ENCODE data around the gene LMTK3.
A peak's percentile ranks its signal among the peaks of the same experiment; 100 is the strongest.

LMTK3 gene

GRCh38 chr19:48461982-48462655, 49.5 kb downstream of the LMTK3 start:
- H3K9me3 ChIP-seq (ENCODE audit: control extremely low read depth in 1 of 5, control insufficient read depth in 4 of 5, insufficient read depth in 2 of 5, low read depth in 1 of 5, low read length in 4 of 5): no peaks in the 10 kb centered on the region
- peaks cover 0 to 13% (median 6%) of the 10 kb centered on the region in 4 experiments for H3K36me3 ChIP-seq (ENCODE audit: control insufficient read depth in 4 of 4, insufficient read depth in 4 of 4, low read length in 3 of 4)
- WGBS (ENCODE audit: insufficient coverage): 94% methylated on average over 62 of the region's 62 CpGs
- DNase-seq: no peak
- H3K27me3 ChIP-seq (replicated peaks in 2 of 5; ENCODE audit: control insufficient read depth in 4 of 5, insufficient read depth in 5 of 5, low read length in 4 of 5): no peaks in the 10 kb centered on the region
- H3K4me3 ChIP-seq (ENCODE audit: control insufficient read depth in 1 of 7, extremely low read depth in 1 of 7, insufficient read depth in 4 of 7, low read depth in 2 of 7, low read length in 6 of 7): no peak overlapping the region
- CTCF ChIA-PET: no interaction called here
- no peak overlapping the region for H3K27ac ChIP-seq (ENCODE audit: insufficient read depth in 1 of 2, low read depth in 1 of 2, low read length in 2 of 2, poor library complexity in 1 of 2, severe bottlenecking in 2 of 2)
- no peaks in the 10 kb centered on the region for H3K4me1 ChIP-seq (ENCODE audit: control extremely low read depth in 1 of 4, control insufficient read depth in 4 of 4, insufficient read depth in 4 of 4, low read length in 3 of 4)
- POLR2A ChIA-PET: no interaction called here

GRCh38 chr19:48461651-48461981, 50.0 kb downstream of the LMTK3 start:
- CTCF ChIA-PET: no interaction called here
- no peak overlapping the region for H3K4me3 ChIP-seq (ENCODE audit: control insufficient read depth in 1 of 7, extremely low read depth in 1 of 7, insufficient read depth in 4 of 7, low read depth in 2 of 7, low read length in 6 of 7)
- no peaks in the 10 kb centered on the region for H3K27me3 ChIP-seq (replicated peaks in 2 of 5; ENCODE audit: control insufficient read depth in 4 of 5, insufficient read depth in 5 of 5, low read length in 4 of 5)
- no peaks in the 10 kb centered on the region for H3K4me1 ChIP-seq (ENCODE audit: control extremely low read depth in 1 of 4, control insufficient read depth in 4 of 4, insufficient read depth in 4 of 4, low read length in 3 of 4)
- no peaks in the 10 kb centered on the region for H3K9me3 ChIP-seq (ENCODE audit: control extremely low read depth in 1 of 5, control insufficient read depth in 4 of 5, insufficient read depth in 2 of 5, low read depth in 1 of 5, low read length in 4 of 5)
- POLR2A ChIA-PET: no interaction called here
- no peak overlapping the region for H3K27ac ChIP-seq (ENCODE audit: insufficient read depth in 1 of 2, low read depth in 1 of 2, low read length in 2 of 2, poor library complexity in 1 of 2, severe bottlenecking in 2 of 2)
- WGBS (ENCODE audit: insufficient coverage): 98% methylated on average over 35 of the region's 36 CpGs
- H3K36me3 ChIP-seq (ENCODE audit: control insufficient read depth in 4 of 4, insufficient read depth in 4 of 4, low read length in 3 of 4): peaks cover 0 to 16% (median 8%) of the 10 kb centered on the region in 4 experiments
- DNase-seq: no peak

- Histone ChIP-seq H3K4me1 (ENCODE audit: control extremely low read depth in 1 of 4, control insufficient read depth in 4 of 4, insufficient read depth in 4 of 4, low read length in 3 of 4) (no peaks in the 10 kb centered on the region), H3K4me3 (ENCODE audit: control insufficient read depth in 1 of 7, extremely low read depth in 1 of 7, insufficient read depth in 4 of 7, low read depth in 2 of 7, low read length in 6 of 7) (no peak overlapping the region), H3K27me3 (replicated peaks in 2 of 5; ENCODE audit: control insufficient read depth in 4 of 5, insufficient read depth in 5 of 5, low read length in 4 of 5) (no peaks in the 10 kb centered on the region), H3K36me3 (ENCODE audit: control insufficient read depth in 4 of 4, insufficient read depth in 4 of 4, low read length in 3 of 4) (peaks cover 0 to 52% (median 30%) of the 10 kb centered on the region in 4 experiments), H3K27ac (ENCODE audit: insufficient read depth in 1 of 2, low read depth in 1 of 2, low read length in 2 of 2, poor library complexity in 1 of 2, severe bottlenecking in 2 of 2) (no peak overlapping the region), H3K9me3 (ENCODE audit: control extremely low read depth in 1 of 5, control insufficient read depth in 4 of 5, insufficient read depth in 2 of 5, low read depth in 1 of 5, low read length in 4 of 5) (no peaks in the 10 kb centered on the region)
- ChIA-PET POLR2A (no interaction called here), CTCF (no interaction called here)
- no peak for DNase-seq
- WGBS (ENCODE audit: insufficient coverage): no CpG with 5 or more reads among the region's 2 CpGs
These were observed 53.6 kb downstream of the LMTK3 start for GRCh38 chr19:48458016-48458415.

GRCh38 chr19:48456864-48457263, 54.8 kb downstream of the LMTK3 start:
- 100% methylated on average over 2 of the region's 4 CpGs for WGBS (ENCODE audit: insufficient coverage)
- POLR2A ChIA-PET: interaction anchor here (0.6 kb wide), 1 partner anchor 11 kb away, joined by 5 read pairs; the partner anchor contains the start of gene GRWD1

GRCh38 chr19:48455908-48456562, 55.6 kb downstream of the LMTK3 start:
- Histone ChIP-seq H3K4me1 (ENCODE audit: control extremely low read depth in 1 of 4, control insufficient read depth in 4 of 4, insufficient read depth in 4 of 4, low read length in 3 of 4) (no peaks in the 10 kb centered on the region), H3K27ac (ENCODE audit: insufficient read depth in 1 of 2, low read depth in 1 of 2, low read length in 2 of 2, poor library complexity in 1 of 2, severe bottlenecking in 2 of 2) (peak overlapping the region in 1 of 2 experiments; percentile 25), H3K27me3 (replicated peaks in 2 of 5; ENCODE audit: control insufficient read depth in 4 of 5, insufficient read depth in 5 of 5, low read length in 4 of 5) (no peaks in the 10 kb centered on the region), H3K36me3 (ENCODE audit: control insufficient read depth in 4 of 4, insufficient read depth in 4 of 4, low read length in 3 of 4) (peaks cover 2 to 60% (median 43%) of the 10 kb centered on the region in 4 experiments), H3K4me3 (ENCODE audit: control insufficient read depth in 1 of 7, extremely low read depth in 1 of 7, insufficient read depth in 4 of 7, low read depth in 2 of 7, low read length in 6 of 7) (no peak overlapping the region), H3K9me3 (ENCODE audit: control extremely low read depth in 1 of 5, control insufficient read depth in 4 of 5, insufficient read depth in 2 of 5, low read depth in 1 of 5, low read length in 4 of 5) (no peaks in the 10 kb centered on the region)
- DNase-seq: no peak
- 100% methylated on average over 6 of the region's 11 CpGs for WGBS (ENCODE audit: insufficient coverage)
- POLR2A ChIA-PET: no interaction called here
- CTCF ChIA-PET: interaction anchor here (1.5 kb wide), 1 partner anchor 10 kb away, joined by 4 read pairs; the partner anchor contains the start of gene GRWD1

More at GRCh38 chr19:48456864-48457263, 54.8 kb downstream of the LMTK3 start:
- DNase-seq: no peak
- H3K36me3 ChIP-seq (ENCODE audit: control insufficient read depth in 4 of 4, insufficient read depth in 4 of 4, low read length in 3 of 4): peaks cover 0 to 54% (median 36%) of the 10 kb centered on the region in 4 experiments
- H3K9me3 ChIP-seq (ENCODE audit: control extremely low read depth in 1 of 5, control insufficient read depth in 4 of 5, insufficient read depth in 2 of 5, low read depth in 1 of 5, low read length in 4 of 5): no peaks in the 10 kb centered on the region
- H3K4me1 ChIP-seq (ENCODE audit: control extremely low read depth in 1 of 4, control insufficient read depth in 4 of 4, insufficient read depth in 4 of 4, low read length in 3 of 4): no peaks in the 10 kb centered on the region
- H3K27ac ChIP-seq (ENCODE audit: insufficient read depth in 1 of 2, low read depth in 1 of 2, low read length in 2 of 2, poor library complexity in 1 of 2, severe bottlenecking in 2 of 2): no peak overlapping the region
- no peak overlapping the region for H3K4me3 ChIP-seq (ENCODE audit: control insufficient read depth in 1 of 7, extremely low read depth in 1 of 7, insufficient read depth in 4 of 7, low read depth in 2 of 7, low read length in 6 of 7)
- CTCF ChIA-PET: interaction anchor here (1.1 kb wide), 1 partner anchor 50 kb away, joined by 3 read pairs; no protein-coding TSS in a partner anchor
- H3K27me3 ChIP-seq (replicated peaks in 2 of 5; ENCODE audit: control insufficient read depth in 4 of 5, insufficient read depth in 5 of 5, low read length in 4 of 5): no peaks in the 10 kb centered on the region

- Histone ChIP-seq H3K27ac (ENCODE audit: insufficient read depth in 1 of 2, low read depth in 1 of 2, low read length in 2 of 2, poor library complexity in 1 of 2, severe bottlenecking in 2 of 2) (peak within 1 kb of the TSS in 1 of 2 experiments; percentile 25), H3K4me3 (ENCODE audit: control insufficient read depth in 1 of 7, extremely low read depth in 1 of 7, insufficient read depth in 4 of 7, low read depth in 2 of 7, low read length in 6 of 7) (no peak within 1 kb of the TSS), H3K4me1 (ENCODE audit: control extremely low read depth in 1 of 4, control insufficient read depth in 4 of 4, insufficient read depth in 4 of 4, low read length in 3 of 4) (no peaks in the 10 kb centered on the region), H3K36me3 (ENCODE audit: control insufficient read depth in 4 of 4, insufficient read depth in 4 of 4, low read length in 3 of 4) (peaks cover 3 to 67% (median 50%) of the 10 kb centered on the region in 4 experiments), H3K9me3 (ENCODE audit: control extremely low read depth in 1 of 5, control insufficient read depth in 4 of 5, insufficient read depth in 2 of 5, low read depth in 1 of 5, low read length in 4 of 5) (no peaks in the 10 kb centered on the region), H3K27me3 (replicated peaks in 2 of 5; ENCODE audit: control insufficient read depth in 4 of 5, insufficient read depth in 5 of 5, low read length in 4 of 5) (no peaks in the 10 kb centered on the region)
- ChIA-PET CTCF (interaction anchor here (1.5 kb wide), 1 partner anchor 9 kb away, joined by 4 read pairs; the partner anchor contains the start of gene GRWD1), POLR2A (no interaction called here)
- WGBS (ENCODE audit: insufficient coverage): 99% methylated on average over 12 of the region's 16 CpGs
- no peak for DNase-seq
These were observed 56.3 kb downstream of the LMTK3 start, which contains the start of gene KCNJ14 for GRCh38 chr19:48455171-48455907. Gene KCNJ14 (plus strand): TSS chr19:48455574. CDS start chr19:48461725, 6,151 bp downstream.
